Left ventricle myocardium inferior (tissue), 1 donor: ENCODE data around the gene PRKAB1. TPM values are rescaled to one million over a fixed set of nuclear protein-coding genes. Genes with fewer than 3 reads are reported as not detected.

ENCODE experiments used
- DNase-seq: peaks from one replicate; pipeline ENCODE4 v3.0.0-alpha.2; 2020
- H3K27ac ChIP-seq: fragments of 200-600 bp; replicated peaks from 2 replicates; pipeline ENCODE4 v1.8.0; 2021
- H3K27me3 ChIP-seq: fragments of 200-600 bp; 2 replicates; pipeline ENCODE4 v1.8.0; 2021; ENCODE audit warnings: low read depth
- H3K36me3 ChIP-seq: fragments of 200-600 bp; 2 replicates; pipeline ENCODE4 v1.8.0; 2021
- H3K4me1 ChIP-seq: fragments of 200-600 bp; 2 replicates; pipeline ENCODE4 v1.8.0; 2021
- H3K4me3 ChIP-seq: fragments of 200-600 bp; 2 replicates; pipeline ENCODE4 v1.8.0; 2021; ENCODE audit warnings: mild to moderate bottlenecking, moderate library complexity
- H3K9me3 ChIP-seq: fragments of 200-600 bp; replicated peaks from 2 replicates; pipeline ENCODE4 v1.8.0; 2021
- CTCF ChIP-seq: fragments of 200-600 bp; IDR thresholded peaks from 2 replicates; pipeline ENCODE4 v1.8.0; 2021; ENCODE audit warnings: antibody characterized with exemption, mild to moderate bottlenecking, borderline replicate concordance
- intact Hi-C: fragments of 100-400 bp; cut with micrococcal nuclease; formaldehyde crosslinking; loops from one replicate; pipeline ENCODE4 v1.11.0; 2022
- total RNA-seq: library from RNA; stranded (reverse); fragmentation: NEBNext Ultra II Directional; extraction: Animal tissue kit (Norgen Biotek cat#: 25700); gene quantifications from one replicate; pipeline ENCODE4 v1.2.1, GENCODE V29; 2021
- donor health status: DM: no; HTN: yes; CAD: no; lungs with severe emphysema.

PRKAB1 gene
- total RNA-seq, 1 donor from 2014 or later, result 9.2 TPM

GRCh38 chr12:119634743-119635142 lies 33.2 kb upstream of the PRKAB1 start:
- TF ChIP-seq CTCF, result no peak
- peaks cover 7% of the 10 kb centered on the region for H3K4me1 ChIP-seq
- intact Hi-C loops, result no loop called here
- no peak overlapping the region for H3K27ac ChIP-seq
- peaks cover 4% of the 10 kb centered on the region for H3K27me3 ChIP-seq
- no peaks in the 10 kb centered on the region for H3K36me3 ChIP-seq
- no peaks in the 10 kb centered on the region for H3K9me3 ChIP-seq
- H3K4me3 ChIP-seq, result no peak overlapping the region
- no peak for DNase-seq

GRCh38 chr12:119642986-119643385 lies 24.9 kb upstream of the PRKAB1 start:
- DNase-seq, result no peak
- no peak for TF ChIP-seq CTCF
- intact Hi-C loops, result no loop called here
- Histone ChIP-seq H3K4me3 (no peak overlapping the region), H3K36me3 (no peaks in the 10 kb centered on the region), H3K27ac (no peak overlapping the region), H3K27me3 (peaks cover 7% of the 10 kb centered on the region), H3K4me1 (no peaks in the 10 kb centered on the region), H3K9me3 (peaks cover 7% of the 10 kb centered on the region)

- intact Hi-C loops, result no loop called here
- no peak overlapping the region for H3K27ac ChIP-seq
Measured at GRCh38 chr12:119644930-119645329, 23.0 kb upstream of the PRKAB1 start.

GRCh38 chr12:119645535-119646059 lies 22.3 kb upstream of the PRKAB1 start:
- H3K27ac ChIP-seq, result no peak overlapping the region
- no peaks in the 10 kb centered on the region for H3K36me3 ChIP-seq
- no peak overlapping the region for H3K4me3 ChIP-seq
- peaks cover 7% of the 10 kb centered on the region for H3K9me3 ChIP-seq
- no peaks in the 10 kb centered on the region for H3K4me1 ChIP-seq
- peaks cover 5% of the 10 kb centered on the region for H3K27me3 ChIP-seq
- no peak for DNase-seq
- no peak for TF ChIP-seq CTCF
- intact Hi-C loops, result no loop called here

More at GRCh38 chr12:119644930-119645329, 23.0 kb upstream of the PRKAB1 start:
- H3K27me3 ChIP-seq, result peaks cover 5% of the 10 kb centered on the region
- H3K9me3 ChIP-seq, result peaks cover 7% of the 10 kb centered on the region
- no peaks in the 10 kb centered on the region for H3K4me1 ChIP-seq
- no peak overlapping the region for H3K4me3 ChIP-seq
- DNase-seq, result no peak
- TF ChIP-seq CTCF, result no peak
- no peaks in the 10 kb centered on the region for H3K36me3 ChIP-seq

- Histone ChIP-seq H3K36me3 (no peaks in the 10 kb centered on the region), H3K4me1 (no peaks in the 10 kb centered on the region), H3K9me3 (peaks cover 33% of the 10 kb centered on the region), H3K27me3 (no peaks in the 10 kb centered on the region), H3K27ac (no peak overlapping the region), H3K4me3 (no peak overlapping the region)
- intact Hi-C loops, result no loop called here
- no peak for DNase-seq
- peak; percentile 74 for TF ChIP-seq CTCF
Measured at GRCh38 chr12:119649202-119649808, 18.6 kb upstream of the PRKAB1 start.
